Right lung (tissue), 5 donors: ENCODE results near the gene SAG. TPM values are rescaled to one million over a fixed set of nuclear protein-coding genes. Genes with fewer than 3 reads are reported as not detected.
"Not testable (repeated sequence)": the region's sequence is repeated elsewhere in the genome, so short reads cannot be mapped to it uniquely, and the experiment has no call there.

Experiments used
- DNase-seq, 2 donors: peaks; one replicate each; pipeline ENCODE4 v3.0.0-alpha.2; 2013
- polyA plus RNA-seq, 5 donors: library from polyadenylated mRNA; unstranded; fragments of 120-200 nt; gene quantifications; one replicate each; pipeline versions ENCODE4 v1.2.1 to v1.2.3, GENCODE V29; 2013; ENCODE audit warnings: inconsistent platforms in 1 of 5, low replicate concordance in 1 of 5; ENCODE audit not compliant: insufficient read length in 5 of 5, insufficient read depth in 1 of 5

Gene SAG
- polyA plus RNA-seq, 5 donors = 0.11 to 0.29 (median 0.18) TPM

GRCh38 chr2:233354500-233354924 is 46.9 kb downstream of the SAG start:
- DNase-seq = no peak

DNA sequence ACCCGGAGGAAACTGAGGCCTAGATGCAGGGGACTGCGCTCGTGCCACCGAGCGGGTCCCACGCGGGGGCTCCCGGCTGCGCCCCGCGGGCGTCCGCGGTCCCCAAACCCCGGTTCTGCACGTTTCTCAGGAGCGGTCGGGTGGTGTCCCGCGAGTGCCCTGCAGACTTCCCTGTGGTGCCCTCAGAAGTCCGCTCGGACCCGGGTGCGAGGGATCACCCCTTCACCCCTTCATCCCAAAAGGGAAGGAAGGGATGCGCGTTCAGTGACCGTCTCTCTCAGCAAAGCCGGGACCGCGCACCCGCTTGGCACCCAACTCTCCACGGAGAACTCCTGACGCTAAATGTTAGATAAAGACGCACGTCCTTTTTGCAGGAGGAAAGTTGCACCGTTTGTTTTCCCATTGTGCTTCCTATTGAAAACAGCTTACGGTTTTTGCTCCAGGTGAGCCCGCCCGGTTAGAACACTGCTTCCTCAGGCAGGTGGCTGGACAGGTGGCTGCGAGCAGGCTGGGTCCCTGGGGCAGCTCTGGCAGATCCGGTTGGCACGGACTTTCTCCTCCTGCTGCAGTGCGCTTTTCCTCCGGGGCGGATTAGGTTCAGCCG is 47.5 kb downstream of the SAG start:
- no peak for DNase-seq

- no peak for DNase-seq
Measured at GRCh38 chr2:233355916-233356315, 48.3 kb downstream of the SAG start.

DNA sequence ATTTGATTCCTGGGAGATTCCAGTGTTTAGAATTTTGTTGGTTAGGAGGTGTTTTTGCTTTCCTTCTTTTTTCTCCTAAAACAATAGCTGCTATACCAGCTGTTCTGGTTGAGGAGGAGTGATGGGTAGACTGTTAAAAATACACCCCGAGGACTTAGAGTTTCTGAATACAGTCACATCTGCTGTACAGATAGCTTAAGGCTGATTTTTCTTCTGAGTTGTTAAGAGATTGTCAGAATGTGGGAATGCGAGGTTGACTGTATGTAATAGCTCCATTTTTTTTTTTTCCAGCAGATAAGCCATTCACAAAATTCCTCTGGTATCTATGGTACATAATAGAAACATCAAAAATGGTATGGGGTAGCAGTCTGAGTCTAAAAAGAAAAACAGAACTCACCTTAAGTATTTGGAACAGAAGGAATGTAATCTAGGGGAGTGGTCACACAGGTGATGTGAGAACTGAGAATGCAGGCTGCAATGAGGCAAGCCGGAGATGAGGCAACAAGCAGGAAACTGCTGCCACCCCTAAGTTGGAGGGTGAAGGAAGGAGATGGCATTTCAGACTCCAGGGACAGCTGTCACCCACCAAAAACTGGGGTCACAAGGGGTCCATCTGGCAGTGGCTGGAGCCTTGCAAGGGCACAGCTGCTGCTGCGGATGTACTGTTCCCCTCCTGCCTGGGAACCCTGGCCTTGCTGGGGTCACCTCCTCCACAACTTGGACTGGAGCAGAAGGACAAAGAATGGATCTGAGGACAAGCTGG is 49.1 kb downstream of the SAG start:
- DNase-seq = no peak

- DNase-seq = no peak
Measured at GRCh38 chr2:233358335-233358734, 50.7 kb downstream of the SAG start.

DNA sequence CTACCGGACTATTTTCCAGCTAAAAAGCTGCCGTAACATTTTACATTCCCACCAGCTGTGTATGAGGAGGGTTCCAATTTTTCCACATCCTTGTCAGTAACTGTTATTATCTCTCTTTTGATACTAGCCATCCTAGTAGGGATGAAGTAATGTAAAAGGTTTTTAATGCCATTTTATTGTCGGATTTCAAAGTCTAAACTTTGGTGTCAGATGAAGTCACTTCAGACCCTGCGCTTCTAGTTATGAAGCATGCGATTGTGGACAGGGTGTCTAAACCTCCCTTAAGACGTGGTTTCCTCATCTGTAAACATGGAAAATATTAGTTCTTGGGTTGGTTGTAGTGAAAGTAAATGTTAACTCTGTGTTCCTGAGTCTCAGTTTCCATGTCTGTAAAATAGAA is 51.3 kb downstream of the SAG start:
- no peak for DNase-seq

DNA sequence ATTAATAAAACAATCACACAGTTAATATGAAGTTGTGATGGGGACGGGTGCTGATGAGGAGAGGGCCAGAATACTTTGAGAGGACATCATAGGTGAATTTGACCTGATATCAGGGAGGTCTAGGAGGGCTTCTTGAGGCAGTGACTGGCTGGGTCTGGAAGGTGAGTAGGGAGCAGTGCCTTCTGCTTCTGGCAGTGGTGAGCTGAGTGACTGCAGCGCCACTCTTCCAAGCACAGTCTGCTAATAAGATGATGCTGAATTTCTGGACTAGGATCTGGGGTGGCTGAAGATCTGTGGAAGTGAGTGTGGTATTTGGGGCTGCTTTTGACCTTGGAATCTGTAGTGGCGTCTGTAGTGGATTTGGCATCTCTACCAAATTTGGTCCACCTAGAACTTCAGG is 52.2 kb downstream of the SAG start:
- DNase-seq = no peak

GRCh38 chr2:233360771-233361176 is 53.2 kb downstream of the SAG start:
- DNase-seq = no peak

DNA sequence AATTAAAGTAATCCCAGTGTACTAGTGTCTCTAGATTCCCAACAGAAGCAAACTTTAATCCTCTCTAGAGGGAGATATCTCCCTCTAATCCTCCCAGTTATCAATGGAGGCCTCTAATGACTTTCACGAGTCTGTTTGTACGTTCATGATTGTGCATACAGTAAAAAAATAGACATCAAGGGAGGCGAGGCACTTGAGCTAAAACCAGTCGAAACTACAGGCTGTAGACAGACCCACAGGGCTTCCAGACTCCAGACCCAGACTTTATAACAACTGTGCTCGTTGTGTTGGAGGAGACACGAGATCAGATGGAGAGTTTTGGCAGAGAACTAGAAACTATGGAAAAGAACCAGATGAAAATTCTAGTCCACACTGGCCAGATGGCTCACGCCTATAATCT is 53.7 kb downstream of the SAG start:
- no peak for DNase-seq

- DNase-seq = no peak
Measured at GRCh38 chr2:233362742-233363141, 55.1 kb downstream of the SAG start.

DNA sequence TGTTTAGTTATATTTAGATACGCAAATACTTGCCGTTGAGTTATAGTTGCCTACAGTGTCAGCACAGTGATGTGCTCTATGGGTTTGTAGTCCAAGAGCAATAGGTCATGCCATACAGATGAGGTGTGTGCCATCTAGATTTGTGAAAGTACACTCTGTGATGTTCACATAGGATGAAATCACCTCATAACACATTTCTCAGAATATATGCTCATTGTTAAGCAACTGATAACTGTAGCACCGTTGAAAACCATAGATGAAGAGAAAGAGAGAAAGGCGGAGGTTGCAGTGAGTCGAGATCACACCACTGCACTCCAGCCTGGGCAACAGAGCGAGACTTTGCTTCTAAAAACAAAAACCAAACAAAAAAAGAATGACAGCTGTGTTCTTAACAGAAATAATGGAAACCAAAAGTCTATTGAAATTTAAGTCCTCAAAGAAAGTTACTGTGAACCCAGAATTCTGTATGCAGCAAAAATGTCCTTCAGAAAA is 56.2 kb downstream of the SAG start:
- DNase-seq = no peak

GRCh38 chr2:233365861-233366520 is 58.4 kb downstream of the SAG start:
- DNase-seq = no peak

- no peak for DNase-seq
Measured at GRCh38 chr2:233367586-233367985, 60.0 kb downstream of the SAG start.

- no peak for DNase-seq
Measured at GRCh38 chr2:233368756-233369155, 61.1 kb downstream of the SAG start.

GRCh38 chr2:233369462-233369861 is 61.8 kb downstream of the SAG start:
- DNase-seq = no peak

DNA sequence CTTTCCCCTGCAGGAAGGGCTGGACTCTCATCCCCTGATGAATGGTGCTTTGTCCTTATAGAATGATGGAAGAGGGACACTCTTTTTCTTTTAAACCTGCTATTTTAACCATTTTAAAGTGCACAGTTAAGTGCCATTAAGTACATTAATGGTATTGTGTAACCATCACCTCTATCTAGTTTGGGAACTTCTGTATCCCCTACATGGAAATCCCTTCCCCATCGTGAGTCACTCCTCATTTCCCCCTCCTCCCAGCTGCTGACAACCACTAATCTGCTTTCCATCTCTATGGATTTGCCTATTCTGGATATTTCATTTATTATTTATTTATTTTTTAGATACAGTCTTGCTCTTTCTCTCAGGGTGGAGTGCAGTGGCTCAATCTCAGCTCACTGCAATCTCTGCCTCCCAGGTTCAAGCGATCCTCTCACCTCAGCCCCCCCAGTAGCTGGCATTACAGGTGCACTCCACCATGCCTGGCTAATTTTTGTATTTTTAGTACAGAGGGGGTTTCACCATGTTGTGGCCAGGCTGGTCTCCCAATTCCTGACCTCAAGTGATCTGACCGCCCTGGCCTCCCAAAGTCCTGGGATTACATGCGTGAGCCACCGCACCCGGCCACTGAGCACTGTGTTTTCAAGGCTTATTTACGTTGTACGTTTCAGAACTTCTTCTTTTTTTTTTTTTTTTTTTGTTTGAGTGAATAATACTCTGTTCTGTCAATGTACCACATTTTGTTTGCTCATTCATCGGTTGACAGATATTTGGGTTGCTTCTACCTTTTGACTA is 62.5 kb downstream of the SAG start:
- no peak for DNase-seq

- DNase-seq = no peak
Measured at GRCh38 chr2:233371641-233372040, 64.0 kb downstream of the SAG start.

DNA sequence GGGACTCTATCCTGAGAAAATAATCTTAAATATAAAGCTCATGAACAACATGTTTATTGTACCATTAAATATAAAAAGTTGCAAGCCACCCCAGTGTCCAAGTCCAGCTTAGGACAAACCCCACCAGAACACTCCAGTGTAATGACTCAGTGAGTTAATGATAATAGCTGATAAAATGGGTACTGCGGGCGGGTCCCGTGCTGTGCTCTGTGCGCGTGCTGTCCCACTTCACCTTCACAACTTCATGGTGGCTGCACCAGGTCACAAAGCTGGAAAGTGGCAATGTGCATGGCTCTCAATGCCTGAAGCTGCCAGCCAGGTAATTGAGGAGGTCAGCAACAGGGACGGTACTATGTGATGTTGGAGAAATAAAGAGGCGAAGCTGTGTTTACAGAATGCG is 65.2 kb downstream of the SAG start:
- no peak for DNase-seq

DNA sequence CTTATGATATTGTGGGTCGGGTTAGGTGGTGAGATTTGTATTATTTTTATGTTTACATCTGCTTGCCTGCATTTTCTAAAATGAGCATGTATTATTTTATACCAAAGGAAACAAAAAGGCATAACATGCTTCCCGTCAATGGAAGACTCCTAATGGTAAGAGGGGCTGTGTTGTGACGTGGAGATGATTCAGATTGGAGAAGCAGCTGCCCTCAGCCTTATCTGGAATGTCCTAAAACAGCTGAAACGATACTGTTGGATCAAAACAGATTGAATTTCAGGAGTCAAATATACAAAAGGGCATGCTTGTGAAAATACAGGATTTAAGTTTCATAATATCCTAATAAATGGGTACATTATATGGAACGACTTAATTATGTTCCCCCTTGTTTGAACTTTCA is 65.7 kb downstream of the SAG start:
- no peak for DNase-seq

DNA sequence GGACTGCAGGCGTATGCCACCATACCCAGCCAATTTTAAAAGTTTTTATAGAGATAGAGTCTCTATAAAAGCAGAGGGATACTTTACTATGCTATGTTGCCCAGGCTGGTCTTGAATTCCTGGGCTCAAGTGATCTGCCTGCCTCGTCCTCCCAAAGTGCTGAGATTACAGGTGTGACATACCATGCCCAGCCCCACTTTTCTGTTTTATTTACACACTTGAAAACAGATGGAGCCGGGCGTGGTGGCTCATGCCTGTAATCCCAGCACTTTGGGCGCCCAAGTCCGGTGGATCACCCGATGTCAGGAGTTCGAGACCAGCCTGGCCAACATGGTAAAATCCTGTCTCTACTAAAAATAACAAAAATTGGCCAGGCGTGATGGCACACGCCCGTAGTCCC is 67.2 kb downstream of the SAG start:
- DNase-seq = not testable (repeated sequence)

GRCh38 chr2:233375490-233376314 is 68.1 kb downstream of the SAG start:
- DNase-seq = no peak
